ENCODE measurements around the gene ZNF609.

DNA sequence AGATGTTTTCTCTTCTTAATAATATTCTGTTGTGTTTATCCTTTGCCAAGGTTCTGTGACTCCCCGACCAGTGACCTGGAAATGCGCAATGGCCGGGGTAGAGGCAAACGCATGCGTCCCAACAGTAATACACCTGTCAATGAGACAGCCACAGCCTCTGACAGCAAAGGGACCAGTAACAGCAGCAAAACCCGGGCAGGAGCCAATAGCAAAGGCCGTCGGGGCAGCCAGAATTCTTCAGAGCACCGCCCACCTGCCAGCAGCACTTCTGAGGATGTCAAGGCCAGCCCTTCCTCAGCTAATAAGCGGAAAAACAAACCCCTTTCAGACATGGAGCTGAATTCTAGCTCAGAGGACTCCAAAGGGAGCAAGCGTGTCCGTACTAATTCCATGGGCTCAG, 213.5 kb downstream of the ZNF609 start:
- TF ChIP-seq, protein P1, sequence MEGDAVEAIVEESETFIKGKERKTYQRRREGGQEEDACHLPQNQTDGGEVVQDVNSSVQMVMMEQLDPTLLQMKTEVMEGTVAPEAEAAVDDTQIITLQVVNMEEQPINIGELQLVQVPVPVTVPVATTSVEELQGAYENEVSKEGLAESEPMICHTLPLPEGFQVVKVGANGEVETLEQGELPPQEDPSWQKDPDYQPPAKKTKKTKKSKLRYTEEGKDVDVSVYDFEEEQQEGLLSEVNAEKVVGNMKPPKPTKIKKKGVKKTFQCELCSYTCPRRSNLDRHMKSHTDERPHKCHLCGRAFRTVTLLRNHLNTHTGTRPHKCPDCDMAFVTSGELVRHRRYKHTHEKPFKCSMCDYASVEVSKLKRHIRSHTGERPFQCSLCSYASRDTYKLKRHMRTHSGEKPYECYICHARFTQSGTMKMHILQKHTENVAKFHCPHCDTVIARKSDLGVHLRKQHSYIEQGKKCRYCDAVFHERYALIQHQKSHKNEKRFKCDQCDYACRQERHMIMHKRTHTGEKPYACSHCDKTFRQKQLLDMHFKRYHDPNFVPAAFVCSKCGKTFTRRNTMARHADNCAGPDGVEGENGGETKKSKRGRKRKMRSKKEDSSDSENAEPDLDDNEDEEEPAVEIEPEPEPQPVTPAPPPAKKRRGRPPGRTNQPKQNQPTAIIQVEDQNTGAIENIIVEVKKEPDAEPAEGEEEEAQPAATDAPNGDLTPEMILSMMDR (optimal IDR thresholded peaks at IDR 0.05 in 1 of 3, IDR thresholded peaks at IDR 0.05 in 1 of 3, conservative IDR thresholded peaks at IDR 0.05 in 1 of 3; ENCODE audit: extremely low read depth in 1 of 3, insufficient read depth in 2 of 3, low read length in 3 of 3), result no peak
- no peak for TF ChIP-seq EZH2 (IDR thresholded peaks at IDR 0.05; ENCODE audit: low read length)
